Femur (tissue), 1 donor: ENCODE data around the gene SLC46A2.

Source experiments
- DNase-seq: peaks from one replicate; pipeline ENCODE4 v3.0.0-alpha.2; 2017

The SLC46A2 gene

DNA sequence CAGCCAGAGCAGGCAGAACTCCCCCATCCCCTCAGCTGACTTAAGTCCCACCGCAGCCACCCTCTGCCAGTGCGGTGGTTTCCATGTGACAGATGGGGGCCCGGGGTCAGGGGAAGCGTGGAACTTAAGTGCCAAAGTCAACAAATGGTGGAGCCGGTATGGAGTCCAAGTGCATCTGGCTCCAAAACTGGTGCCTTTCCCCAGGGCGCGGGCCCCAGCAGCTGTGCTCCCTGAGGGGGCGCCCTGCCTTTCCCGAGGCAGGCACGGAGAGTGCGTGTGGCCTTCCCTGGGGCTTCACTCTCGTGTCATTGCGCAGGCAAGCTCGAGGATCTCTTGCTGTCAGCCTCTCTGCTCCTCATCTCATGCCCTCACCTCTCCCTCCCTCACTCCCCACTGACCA, 33.8 kb downstream of the SLC46A2 start:
- no peak for DNase-seq

DNA sequence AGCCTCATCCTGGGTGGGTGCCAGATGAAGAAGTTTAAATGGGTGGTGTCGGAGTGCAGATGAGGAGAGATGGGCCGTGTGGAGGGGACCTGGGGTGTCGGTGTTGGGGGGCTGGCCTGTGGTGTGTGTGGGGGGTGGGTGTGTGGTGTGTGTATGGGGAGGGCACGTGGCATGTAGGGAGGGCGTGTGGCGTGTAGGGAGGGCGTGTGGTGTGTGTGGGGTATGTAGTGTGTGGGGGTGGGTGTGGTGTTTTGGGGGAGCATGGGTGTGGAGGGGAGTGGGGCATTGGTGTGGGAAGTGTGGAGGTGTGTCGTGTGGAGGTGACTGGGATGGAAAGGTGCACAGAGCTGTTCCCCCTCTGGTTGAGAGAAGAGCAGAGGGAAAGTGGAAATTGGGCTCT, 34.5 kb downstream of the SLC46A2 start:
- no peak for DNase-seq

DNA sequence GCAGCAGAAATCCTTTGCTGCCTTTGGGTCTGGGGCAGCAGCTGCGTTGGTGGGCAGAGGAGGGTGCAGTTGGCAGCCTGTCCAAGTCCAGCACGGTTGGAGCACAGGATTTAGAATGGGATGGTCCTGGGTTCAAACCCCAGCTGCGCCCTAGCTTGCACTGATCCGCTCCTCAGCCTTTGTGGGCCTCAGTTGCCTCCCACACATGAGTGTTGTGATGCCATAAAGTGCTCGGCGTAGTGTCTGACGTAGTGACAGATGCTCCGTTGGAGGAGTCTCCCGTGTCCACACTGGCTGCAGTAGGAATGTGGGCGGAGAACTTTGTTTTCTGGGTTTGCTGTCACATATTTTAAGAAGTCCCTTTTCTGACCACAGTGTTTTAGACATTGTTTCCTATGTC, 36.0 kb downstream of the SLC46A2 start:
- no peak for DNase-seq

DNA sequence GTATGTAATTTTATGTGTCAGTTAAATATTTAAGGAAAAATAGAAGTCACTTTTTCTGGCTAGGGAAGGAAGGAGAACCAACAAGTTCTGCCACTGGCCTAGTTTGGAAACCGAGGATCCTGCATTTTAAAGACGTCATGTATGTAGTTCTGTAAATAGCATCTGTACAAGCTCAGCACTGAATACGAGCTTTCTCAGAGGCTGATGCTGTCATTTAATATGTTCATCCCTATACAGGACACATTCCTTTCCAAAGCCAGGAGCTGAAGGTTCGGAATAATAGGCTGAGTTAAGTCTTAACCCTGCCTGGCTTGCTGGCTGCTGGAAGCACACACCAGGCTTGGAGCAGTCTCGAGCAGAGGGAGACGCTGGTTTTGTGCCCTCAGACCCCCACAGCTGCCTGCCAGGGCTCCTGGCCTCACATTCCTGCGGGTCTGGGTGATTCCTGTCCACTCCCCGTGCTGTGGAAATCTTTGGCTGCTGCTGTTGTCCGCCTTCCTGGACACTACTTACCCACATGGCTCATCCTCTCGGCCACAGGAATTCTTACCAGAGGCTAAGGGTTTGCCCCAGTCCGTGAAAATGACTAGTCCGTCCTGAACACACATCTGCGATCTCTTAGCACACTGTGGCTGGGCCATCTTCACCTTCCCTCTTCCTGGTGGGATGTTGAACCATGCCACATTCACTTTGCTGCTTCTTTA, 36.6 kb downstream of the SLC46A2 start:
- DNase-seq = peak; percentile 46

DNA sequence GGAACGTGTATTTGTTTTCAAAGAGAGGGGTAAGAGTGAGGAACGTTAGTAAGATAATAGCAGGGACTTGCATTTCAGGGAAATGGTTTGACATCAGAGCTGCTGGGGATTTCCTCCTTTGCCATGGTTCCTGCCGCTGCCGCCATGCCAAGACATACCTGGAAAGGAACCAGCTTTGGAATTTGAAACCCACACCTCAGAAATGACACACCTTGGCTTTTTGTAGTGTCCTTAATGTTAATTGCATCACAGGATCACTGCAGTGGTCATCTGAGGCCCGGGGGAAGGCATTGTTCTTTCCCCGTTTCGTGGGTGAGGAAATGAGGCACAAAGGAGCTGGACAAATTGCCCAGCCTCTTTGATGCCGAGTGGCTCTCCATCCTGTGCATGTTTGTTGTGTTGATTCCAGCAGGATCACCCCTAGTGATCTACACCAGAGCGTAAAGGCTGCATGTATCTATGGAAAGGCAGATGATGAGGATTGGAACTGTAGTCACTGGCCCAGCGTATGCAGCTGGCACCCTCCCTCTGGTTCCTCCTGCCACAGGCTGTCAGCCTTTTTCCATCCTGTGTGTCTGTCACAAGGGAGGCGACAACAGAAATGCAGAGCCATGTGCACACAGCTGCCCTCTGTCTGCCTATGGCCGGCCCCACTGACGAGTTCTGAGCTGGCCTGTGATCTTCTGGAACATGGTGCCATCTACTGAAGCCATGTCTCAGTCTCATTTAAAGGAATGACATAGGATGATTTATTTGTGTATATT, 37.8 kb downstream of the SLC46A2 start:
- peak; percentile 53 for DNase-seq

DNA sequence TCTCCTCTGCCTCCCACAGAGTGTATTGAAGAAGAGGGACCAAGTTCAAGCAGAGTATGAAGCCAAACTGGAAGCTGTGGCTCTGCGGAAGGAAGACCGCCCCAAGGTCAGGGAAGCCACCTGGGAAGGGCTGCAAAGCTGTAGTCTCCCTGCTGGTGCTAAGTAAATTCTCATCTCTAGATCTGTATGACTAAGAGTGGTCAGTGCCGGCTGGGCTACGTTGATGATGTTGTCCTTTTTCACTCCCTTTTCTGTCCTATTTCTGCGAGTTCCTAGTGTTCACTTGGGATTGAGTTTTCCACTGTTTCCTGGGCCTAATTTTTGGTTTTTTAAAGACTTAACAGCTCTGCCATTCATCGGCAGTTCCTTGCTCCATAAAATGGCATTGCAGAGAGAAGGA, 39.8 kb downstream of the SLC46A2 start:
- DNase-seq = no peak

DNA sequence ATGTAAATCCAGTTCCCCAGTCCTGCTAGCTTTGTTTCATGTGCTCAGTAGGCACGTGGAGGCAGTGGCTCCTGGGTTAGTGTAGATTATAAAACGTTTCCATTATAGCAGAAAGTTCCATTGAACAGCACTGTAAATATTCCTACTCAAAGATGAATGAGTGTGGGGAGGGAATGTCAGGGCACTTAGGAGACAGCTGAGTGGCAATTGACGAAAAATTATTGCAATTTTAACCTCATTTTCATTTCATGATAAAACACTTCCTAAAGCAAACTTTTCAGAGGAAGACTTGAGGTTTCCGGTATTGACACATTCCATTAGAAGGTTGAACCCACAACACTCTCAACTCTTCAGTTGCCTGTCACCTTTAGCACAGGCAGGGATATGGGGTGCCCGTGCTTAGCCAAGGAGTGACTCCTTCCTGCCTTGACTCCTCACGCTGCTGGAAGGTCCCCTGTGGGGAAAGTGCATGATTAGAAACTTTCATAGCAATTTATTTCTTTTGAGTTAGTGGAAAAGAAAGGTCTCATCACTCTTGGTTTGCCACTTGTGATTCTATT, 41.2 kb downstream of the SLC46A2 start:
- DNase-seq = peak; percentile 2

DNA sequence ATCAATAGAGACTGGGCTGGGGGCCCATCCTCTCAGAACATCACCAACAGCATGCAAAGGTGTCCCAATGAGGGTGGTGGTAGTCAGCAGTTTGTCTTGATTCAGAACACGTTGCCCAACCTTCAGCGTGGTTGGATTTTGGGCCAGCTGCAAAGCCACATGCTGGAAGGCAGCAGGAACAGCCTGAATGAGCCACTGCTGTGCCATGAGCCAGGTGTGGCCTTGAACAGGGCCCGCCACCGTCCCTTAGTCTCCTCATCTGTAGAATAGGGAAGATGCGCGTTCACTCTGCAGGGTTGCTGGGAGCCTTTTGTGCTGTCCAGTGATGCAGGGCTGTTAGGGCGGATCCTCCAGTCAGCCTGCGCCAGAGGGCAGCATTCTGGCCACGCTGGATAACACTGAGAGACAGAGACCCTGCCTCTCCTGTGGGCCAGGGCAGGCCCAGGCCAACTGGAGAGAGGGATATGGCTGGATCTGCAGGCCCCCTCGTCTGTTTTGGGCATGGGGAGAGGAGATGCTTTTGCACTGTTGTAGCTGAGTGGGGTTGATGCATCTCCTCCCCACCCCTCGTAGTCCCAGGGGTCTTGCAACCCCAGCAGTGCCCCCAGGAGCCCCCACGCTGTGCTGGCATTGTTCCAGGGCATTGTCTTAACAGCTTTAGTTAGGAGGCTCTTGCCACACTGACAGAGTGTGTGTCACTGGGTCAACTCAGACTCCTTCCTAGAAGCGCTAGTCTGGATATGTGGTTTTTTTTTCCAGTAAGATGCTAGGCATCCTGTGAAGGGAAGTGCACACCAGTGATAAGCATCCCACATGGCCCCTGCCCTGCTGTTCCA, 42.1 kb downstream of the SLC46A2 start:
- peak; percentile 15 for DNase-seq

DNA sequence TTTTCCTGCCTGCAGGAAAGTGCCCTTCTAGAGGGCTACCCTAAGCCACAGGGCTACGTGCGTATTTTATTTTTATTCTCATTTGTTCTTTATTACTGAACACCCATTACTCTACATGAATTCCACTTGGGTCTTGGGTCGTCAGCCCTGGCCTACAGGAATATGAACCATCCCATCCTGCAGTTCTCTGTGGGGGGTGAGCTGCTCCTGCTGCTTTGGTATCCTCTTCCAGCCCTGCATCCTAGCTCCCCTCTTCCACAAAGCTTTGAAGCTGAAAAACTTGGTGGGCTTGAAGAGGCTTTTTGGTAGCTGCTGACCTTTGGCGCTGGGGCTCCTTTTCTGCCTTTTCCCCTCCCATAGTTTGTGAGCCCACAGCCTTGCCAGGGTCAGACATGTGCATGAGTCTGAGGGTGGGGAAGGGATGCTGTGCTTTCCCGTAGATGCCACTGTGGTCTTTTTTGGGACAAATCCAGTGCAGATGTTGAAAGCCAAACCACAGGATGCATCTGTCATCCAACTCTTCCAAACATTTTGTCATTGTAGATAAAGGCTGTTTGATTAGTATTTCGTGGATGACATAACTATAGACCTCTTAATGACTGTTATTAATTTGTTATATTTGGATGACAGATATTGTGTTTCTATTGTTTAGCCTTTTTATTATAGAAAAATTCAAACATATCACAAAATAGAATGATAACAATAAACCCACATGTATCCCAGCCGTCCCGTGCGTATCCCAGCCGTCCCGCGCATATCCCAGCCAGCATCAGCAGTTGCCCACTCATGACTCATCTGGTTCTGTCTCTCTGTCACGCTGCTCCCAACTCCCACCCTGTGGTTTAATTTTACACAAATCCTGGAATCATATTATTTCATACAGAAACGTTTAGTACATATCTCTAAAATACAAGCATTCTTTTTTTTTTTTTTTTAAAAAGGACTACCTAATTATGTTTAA, 43.9 kb downstream of the SLC46A2 start:
- DNase-seq = no peak

DNA sequence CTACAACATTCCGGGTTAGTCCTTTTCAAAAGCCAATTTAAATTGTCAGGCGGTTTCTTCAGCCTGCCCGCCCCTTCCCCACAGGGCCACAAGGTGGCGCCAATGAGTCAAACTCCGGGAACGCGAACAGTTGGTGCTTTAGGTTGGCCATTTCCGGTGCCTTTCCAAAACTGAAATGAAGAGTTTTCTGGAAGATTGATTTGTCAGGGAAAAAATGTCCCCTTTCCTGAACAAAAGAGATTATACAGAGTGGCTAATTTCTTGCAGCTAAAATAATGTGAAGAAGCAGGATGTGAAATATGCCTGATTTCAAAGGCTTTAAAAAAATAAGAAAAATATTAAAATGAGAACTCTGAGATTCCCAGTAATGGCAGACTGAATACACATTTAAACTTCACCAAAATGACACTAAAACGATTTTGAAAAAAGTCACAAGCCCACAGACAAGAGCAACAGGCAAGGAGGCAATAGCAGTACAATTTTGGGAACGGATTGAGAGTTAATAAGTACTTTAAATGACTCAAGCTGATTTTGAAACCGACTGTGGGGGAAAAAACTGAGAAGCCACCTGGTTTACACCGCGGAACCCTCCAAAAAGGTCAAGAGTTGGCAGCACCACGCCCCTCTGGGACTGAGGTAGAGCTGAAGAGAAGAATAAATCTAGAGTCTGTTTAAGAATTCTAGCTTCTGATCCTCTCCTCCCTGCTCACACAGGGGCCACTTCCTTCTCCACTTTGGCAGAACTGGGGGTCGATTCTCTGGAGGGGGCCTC, 45.7 kb downstream of the SLC46A2 start:
- peak; percentile 84 for DNase-seq

DNA sequence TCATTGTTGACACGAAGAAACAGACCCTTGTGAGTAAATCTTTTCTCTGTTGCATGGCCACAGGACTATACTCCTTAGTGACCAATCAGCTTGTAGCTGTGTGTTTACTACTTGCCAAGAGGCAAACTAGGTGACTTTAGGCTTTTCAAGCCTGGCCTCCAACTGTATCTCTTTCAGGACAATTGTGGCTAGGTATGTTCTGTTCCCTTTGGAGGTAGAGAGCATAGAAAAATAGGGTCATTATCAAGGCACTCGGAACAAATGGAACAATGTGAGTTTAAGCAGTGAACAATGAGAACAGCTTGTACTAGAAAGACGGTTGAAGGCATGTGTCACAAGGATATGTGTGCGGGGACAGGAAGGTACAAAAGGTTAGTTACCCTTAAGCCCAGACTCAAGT, 48.1 kb downstream of the SLC46A2 start:
- DNase-seq = no peak

DNA sequence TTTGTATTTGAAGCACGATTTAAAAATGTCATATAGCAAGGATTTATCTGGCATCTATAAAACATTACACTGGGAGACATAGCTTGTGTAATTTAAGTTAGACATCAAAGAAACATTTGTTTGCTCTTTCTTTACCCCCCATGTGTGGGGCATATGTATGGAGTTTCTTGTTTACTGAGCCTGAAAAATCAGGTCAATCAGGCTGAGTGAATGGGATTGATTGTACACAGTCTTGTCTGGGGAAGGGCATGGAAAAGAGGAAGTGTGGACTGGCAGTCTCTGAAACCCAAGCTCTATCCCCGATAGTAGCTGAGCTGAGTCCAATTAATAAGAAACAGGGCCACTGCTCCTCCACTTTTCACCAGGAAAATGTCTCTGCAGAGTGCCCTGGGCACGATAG, 49.4 kb downstream of the SLC46A2 start:
- DNase-seq = no peak

DNA sequence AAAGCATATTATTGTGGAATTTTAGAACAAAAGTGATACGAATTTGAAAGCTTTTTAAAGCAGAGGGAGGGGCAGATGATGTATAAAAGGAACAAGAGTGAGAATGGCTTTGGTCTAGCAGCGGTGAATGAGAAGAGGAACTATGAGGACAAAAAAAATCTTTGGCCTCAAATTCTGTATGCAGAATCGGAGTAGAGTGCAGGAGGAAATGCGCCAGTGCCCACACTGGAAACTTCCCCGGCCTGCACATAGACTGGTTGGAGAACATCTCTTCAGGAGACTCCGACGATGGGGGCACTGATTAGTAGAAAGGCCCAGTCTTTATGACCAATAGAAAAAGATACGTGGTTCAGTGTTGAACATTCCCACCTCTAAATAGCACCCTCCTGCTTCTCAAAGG, 51.3 kb downstream of the SLC46A2 start:
- DNase-seq = no peak

DNA sequence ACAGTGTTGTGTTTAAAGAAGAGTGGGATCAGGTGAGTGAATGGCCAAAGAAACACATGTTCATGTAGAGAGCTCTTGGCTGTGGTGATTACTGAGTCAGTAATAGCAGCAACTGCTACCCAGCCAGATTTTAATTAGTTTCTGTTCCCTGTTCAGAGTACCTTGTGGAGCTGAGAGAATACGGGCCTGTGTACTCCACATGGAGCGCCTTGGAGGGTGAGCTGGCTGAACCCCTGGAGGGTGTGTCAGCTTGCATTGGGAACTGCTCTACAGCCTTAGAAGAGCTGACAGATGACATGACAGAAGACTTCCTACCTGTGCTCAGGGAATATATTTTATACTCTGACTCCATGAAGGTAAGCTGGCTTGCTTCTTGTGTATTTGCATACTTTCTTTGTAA, 52.3 kb downstream of the SLC46A2 start:
- DNase-seq = no peak

DNA sequence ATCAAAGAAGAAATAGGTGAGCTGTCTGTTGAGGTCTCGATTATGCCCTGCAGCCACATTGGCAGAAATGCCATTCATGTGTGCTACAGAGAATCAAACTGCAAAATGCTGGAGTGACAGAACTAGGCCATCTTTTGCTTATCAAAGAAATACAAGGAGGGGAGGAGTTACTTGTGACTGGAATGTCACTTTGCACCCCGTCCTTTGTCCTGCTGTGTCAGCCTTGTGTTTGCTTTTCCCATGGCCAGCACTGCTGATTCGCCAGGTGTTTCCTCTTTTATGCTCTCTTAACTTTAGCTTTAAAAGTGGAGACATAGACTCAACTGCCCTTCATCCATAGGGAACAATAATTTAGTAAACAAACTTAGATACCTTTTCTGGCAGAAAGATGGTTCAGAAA, 54.3 kb downstream of the SLC46A2 start:
- DNase-seq = no peak

DNA sequence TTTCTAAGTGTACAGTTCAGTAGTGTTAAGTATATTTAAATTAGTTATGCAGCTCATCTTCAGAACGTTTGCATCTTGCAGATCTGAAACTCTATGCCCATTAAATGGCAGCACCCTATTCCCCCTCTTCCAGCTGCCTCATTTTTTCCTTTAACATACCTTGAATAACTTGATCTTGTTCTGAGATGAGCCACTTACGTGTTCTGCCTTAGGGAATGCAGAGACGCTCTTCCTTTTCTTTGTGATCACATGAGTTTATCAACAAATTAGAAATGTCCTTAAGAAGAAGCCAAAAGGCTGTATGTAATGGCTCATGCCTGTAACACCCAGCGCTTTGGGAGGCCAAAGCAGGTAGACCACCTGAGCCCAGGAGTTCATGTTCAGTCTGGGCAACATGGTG, 57.6 kb downstream of the SLC46A2 start:
- no peak for DNase-seq

DNA sequence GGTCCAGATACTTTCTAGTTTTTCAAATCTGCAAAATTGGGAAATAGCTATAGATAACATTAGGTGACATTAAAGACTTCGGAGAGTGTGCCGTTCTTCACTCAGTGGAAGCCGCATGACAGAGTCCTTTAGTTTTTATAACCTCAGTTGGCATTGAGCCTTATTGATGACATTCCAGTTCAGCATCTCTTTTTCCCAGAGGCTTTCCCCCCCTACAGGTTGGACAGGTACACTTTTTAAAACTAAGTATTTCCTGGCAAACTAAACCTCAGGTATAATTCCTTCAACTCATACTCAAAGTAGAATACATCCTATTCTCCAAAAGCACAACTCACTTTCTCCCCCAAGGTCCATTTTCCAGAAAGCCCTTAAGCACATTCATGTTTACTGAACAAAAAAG, 58.7 kb downstream of the SLC46A2 start:
- no peak for DNase-seq

DNA sequence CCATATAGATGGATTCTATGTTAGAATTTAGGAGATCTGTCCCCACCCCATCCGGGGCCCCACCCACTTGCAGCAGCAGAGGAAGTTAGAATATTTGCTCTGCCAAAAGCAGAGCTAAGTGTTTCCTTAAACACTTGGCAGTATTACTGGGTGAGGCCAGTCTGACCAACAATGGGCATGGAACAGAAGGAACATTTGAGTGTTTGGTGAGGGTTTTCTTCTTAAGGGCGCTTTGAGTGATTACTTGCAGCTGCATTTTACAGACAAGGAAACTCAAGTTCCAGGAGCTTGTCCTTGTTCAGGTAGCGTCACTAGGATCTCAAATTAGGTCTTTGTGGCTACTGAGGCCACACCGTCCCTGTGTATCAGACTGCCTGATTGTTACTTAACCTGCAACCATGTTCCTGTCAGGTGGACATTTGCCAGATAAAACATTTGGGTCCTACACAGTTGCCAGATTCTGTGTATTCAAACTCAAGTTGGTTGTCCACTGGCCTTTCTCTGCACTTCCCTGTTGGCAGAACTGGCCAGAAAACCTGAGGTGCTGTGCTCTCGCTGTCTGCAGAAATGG, 59.3 kb downstream of the SLC46A2 start:
- DNase-seq = peak; percentile 56
